Measurements from ENCODE around the gene EAPP.
"Not testable (repeated sequence)": the region's sequence is repeated elsewhere in the genome, so short reads cannot be mapped to it uniquely, and the experiment has no call there.

The EAPP gene

DNA sequence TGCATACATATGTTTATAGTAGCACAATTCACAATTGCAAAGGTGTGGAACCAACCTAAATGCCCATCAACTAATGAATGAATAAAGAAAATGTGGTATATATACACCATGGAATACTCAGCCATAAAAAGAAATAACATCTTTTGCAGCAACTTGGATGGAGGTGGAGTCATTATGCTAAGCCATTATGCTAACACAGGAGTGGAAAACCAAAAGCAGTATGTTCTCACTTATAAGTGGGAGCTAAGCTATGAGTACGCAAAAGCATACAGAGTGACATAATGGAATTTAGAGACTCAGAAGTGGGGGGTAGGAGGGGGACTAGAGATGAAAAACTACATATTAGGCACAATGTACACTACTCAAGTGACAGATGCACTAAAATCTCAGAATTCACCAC, 61.2 kb downstream of the EAPP start:
- DNase-seq = no peak

DNA sequence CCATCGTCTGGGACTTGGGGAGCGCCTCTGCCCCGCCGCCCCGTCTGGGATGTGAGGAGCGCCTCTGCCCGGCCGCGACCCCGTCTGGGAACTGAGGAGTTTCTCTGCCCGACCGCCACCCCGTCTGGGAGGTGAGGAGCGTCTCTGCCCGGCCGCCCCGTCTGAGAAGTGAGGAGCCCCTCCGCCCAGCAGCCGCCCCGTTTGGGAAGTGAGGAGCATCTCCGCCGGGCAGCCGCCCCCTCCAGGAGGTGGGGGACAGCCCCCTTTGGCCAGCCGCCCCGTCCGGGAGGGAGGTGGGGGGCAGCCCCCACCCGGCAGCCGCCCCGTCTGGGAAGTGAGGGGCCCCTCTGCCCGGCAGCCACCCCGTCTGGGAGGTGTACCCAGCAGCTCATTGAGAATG, 63.5 kb downstream of the EAPP start:
- DNase-seq = not testable (repeated sequence)

DNA sequence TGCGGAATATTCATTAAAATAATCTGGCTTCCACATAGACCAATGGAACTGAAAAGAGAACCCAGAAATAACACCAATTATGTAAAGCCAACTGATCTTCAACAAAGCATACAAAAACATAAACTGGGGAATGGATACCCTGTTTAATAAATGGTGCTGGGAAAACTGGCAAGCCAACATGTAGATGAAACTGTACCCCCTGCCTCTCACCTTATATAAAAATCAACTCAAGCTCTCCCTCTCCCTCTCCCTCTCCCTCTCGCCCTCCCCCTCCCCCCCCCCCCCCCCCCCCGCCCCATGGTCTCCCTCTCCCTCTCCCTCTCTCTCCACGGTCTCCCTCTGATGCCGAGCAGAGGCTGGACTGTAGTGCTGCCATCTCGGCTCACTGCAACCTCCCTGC, 64.3 kb downstream of the EAPP start:
- DNase-seq = no peak

DNA sequence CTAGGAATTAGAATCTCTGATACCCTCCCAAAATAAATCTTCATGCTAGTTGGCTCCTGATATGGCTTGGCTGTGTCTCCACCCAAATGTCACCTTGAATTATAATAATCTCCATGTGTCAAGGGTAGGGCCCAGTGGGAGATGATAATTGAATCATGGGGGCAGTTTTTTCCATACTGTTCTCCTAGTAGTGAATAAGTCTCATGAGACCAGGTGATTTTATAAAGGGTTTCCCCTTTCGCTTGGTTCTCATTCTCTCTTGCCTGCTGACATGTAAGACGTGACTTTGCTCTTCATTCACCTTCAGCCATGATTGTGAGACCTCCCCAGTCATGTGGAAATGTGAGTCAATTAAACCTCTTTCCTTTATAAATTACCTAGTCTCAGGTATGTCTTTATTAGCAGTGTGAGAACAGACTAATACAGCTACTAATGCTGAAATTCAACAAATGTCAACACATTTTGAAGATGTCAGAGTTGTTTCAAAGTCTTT, 65.3 kb downstream of the EAPP start:
- DNase-seq = no peak

DNA sequence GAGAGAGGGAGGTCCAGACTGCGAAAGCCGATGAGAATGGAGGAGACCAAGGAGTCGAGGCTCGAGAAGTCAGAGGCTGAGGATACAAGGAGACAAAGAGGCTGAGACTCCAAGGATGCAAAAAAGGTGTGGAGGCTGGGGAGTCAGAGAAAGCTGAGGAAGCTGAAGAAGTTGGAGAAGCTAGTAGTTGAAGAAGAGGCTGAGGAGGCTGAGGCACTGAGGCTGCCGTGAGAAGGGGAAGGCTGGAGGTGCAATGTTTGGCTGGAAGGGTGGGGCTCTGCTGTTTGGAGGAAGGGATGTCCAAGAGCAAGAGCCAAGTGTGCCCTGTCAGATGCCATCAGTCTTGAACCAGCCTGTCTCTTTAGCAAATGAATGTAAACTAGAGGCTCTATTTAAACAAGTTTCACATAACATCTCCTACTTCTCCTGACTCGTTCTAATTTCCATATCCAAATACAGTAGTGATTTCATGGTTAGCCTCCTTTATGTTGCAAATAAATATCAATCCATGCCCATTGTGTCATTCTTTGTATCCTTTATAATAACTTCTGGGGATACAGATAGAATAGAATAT, 66.7 kb downstream of the EAPP start:
- no peak for DNase-seq

DNA sequence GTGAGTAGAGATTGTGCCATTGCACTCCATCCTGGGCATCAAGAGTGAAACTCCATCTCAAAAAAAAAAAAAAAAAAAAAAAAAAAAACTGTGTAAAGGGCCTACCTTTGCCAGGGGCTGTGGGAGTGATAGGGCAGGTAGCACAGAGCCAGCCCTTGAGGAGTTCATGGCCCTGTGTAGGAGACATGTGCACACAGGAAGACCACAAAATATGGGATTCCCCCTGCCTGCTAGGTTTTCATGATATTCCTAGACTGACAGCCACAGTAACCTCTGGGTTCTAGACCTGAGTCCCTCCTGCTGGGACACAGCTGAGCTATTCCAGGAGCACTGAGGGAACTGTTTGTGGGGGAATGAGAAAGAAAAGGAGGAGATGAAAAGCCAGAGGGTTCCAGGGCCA, 69.2 kb downstream of the EAPP start:
- no peak for DNase-seq

DNA sequence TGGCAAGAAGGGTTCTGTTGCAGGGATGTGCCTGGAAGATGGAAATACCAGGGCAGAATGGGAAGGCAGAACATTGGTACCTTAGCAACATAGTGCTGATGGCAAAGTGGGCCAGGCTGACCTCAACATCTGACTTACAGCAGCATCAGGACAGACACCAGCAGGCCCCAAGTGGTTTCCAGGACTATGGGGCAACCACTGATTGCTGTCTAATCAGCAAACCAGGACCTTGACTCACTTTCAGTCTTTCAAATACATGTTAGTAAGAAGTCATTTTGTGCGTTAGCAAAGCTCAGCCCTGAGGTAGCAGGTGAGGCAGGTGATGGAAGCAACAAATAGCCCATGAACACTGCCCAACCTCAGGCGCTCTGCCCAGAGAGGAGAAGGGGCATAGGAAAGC, 72.8 kb downstream of the EAPP start:
- DNase-seq = no peak

Measured in DMS53 (cell line).